NCI-H146 (cell line): ENCODE data around the gene CERS2.
"Not testable (repeated sequence)": the region's sequence is repeated elsewhere in the genome, so short reads cannot be mapped to it uniquely, and the experiment has no call there.

Experiments used
- DNase-seq: peaks from one replicate; lab custom pipeline; 2025; lab: John Stamatoyannopoulos, UW

CERS2 gene

GRCh38 chr1:150969626-150970025 is 5.0 kb downstream of the CERS2 start:
- DNase-seq: no peak

GRCh38 chr1:150968491-150968890 is 6.1 kb downstream of the CERS2 start:
- no peak for DNase-seq

DNA sequence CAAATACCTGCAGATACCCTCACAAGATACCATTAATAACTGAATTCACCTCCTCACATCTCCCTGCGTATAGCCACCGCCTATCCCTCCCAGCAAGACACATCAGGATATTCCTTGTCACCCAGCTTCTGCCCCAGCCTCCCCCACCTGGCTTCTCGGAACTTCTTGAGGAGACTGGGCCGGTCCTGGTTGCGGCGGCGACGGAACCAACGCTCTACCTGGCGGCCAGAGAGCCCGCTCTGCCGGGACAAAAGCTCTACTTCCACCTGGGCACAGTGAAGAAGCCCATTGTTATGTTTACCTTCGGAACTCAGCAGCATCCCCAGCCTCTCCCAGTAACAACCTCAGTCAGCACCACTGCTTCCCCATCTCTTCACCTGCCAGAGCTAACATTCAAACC is 6.7 kb downstream of the CERS2 start:
- DNase-seq: no peak

GRCh38 chr1:150966011-150966410 is 8.6 kb downstream of the CERS2 start:
- DNase-seq: no peak

DNA sequence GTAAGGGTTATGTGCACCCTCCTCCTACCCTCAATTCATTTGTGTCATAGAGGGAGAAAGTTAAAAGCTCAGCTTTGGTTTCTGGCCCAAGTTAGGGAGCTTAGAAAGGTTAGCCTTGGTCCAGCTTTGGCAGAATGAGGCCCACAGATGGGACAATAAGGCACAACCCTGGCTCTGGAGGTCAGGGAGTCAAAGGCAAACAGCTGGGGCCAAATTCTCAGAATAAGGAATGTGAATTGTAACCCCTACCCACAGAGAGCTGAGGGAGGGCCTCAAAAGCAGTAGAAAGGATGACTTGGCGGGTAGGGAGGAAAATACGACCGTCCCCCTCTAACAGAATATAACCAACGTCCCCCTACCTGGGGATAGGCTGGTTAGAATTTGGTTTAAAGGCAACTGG is 9.0 kb downstream of the CERS2 start:
- DNase-seq: no peak

DNA sequence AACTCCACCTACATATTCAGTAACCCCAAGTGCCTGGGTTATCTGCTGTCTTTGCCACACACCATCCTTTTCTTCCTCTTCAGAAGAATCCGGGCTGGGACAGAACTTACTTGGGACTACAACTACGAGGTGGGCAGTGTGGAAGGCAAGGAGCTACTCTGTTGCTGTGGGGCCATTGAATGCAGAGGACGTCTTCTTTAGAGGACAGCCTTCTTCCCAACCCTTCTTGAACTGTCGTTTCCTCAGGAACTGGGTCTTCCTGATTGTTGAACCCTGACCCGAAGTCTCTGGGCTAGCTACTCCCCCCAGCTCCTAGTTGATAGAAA is 10.5 kb downstream of the CERS2 start:
- no peak for DNase-seq

DNA sequence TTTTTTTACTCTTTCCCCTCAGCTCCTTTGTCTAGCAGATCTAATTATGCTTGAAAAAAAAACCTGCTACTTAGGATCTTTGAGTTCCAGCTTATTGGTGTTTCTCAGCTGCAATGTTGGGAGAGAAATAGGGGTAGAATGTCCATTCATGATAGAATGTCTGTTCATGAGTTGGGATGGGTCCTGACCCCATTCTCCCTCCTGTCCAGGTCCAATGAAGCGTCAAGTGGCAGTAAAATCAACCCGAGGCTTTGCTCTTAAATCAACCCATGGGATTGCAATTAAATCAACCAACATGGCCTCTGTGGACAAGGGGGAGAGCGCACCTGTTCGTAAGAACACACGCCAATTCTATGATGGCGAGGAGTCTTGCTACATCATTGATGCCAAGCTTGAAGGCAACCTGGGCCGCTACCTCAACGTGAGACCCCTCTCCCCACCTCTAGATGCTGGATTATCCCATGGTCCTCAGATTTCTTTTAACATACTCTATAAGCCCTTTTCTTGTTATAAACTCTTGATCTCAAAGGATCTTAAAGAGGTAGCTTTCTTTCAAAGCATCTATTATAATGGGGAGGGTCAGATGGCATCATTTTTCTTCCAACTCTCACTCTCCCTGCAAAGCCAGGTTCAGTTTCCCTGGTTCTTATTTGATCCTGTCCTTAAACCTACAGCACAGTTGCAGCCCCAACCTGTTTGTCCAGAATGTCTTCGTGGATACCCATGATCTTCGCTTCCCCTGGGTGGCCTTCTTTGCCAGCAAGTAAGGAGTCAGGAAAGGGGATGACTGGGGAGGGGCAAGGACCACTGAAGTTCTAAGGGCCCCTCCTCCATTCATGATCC is 11.1 kb downstream of the CERS2 start:
- no peak for DNase-seq

DNA sequence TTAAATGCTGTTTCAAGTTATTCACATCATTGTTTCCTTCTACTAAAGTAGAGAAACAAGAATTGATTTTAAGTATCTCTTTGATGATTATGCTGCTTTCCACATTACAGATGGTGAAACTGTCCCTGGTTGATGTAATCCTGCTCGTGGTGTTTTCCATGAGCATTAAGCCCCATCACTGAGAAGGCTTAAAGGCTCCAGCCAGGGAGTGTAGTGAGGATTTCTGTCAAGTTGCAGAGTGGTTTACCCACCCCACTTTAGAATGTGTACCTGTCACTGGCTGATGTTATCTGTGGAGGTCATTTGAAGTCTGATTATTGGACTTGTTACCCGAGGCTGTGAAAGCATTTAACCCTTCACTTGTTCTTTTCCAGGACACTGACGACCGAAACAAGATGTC is 12.9 kb downstream of the CERS2 start:
- no peak for DNase-seq

GRCh38 chr1:150960646-150961045 is 14.0 kb downstream of the CERS2 start:
- no peak for DNase-seq

GRCh38 chr1:150957666-150958065 is 17.0 kb downstream of the CERS2 start:
- DNase-seq: no peak

DNA sequence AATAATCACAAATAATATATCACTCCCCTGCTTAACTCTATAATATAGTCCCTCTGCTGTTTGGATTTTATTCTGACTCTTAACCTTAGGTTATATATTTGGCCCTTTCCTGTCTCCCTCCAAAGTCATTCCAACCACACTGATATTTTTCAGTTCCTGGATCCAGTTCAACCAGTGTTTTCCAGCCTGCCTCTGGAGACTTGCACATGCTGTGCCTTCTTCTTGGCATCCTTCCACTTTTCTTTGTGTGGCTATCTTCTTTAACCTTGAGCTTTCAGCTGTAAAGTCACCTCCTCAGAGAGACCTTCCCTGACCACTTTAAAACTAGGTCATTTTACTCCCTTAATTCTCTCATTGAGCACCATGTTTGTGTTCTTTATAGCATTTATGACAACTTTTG is 19.4 kb downstream of the CERS2 start:
- no peak for DNase-seq

DNA sequence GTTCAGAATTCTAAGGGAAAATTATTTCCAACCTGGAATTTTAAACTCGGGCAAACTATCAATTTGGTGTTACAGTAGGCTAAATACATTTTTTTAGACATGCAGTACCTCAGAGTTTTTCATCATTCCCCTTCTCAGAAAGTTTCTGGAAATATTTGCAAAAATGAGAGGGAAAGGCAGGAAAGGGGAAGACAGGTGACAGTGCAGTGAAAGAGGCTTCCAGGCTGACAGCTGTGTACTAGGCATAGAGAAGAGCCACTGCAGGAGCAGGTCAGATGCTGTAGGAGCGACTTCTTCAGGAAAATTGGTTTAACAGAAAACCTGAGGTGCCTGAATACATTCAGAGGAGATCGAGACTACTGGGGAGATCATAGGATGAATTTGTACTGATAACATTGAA is 19.9 kb downstream of the CERS2 start:
- no peak for DNase-seq

DNA sequence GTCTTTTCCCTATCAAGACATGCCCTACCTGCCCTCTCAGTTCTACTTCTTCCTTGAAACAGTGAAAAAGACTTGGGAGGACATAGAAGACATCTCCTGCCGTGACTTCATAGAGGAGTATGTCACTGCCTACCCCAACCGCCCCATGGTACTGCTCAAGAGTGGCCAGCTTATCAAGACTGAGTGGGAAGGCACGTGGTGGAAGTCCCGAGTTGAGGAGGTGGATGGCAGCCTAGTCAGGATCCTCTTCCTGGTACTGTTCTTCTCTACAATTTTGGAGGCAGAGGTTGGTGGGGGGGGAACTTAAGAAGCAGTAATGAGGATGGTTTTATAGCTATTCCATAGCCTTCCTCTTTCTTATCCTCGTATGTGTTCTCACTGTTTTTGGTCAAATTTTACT is 29.8 kb downstream of the CERS2 start:
- DNase-seq: no peak

- DNase-seq: no peak
Observed at GRCh38 chr1:150931773-150932172, 42.9 kb downstream of the CERS2 start.

DNA sequence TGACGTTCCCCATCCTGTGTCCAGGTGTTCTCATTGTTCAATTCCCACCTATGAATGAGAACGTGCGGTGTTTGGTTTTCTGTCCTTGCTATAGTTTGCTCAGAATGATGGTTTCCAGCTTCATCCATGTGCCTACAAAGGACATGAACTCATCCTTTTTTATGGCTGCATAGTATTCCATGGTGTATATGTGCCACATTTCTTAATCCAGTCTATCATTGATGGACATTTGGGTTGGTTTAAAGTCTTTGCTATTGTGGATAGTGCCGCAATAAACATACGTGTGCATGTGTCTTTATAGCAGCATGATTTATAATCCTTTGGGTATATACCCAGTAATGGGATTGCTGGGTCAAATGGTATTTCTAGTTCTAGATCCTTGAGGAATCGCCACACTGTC is 45.9 kb downstream of the CERS2 start:
- DNase-seq: not testable (repeated sequence)

DNA sequence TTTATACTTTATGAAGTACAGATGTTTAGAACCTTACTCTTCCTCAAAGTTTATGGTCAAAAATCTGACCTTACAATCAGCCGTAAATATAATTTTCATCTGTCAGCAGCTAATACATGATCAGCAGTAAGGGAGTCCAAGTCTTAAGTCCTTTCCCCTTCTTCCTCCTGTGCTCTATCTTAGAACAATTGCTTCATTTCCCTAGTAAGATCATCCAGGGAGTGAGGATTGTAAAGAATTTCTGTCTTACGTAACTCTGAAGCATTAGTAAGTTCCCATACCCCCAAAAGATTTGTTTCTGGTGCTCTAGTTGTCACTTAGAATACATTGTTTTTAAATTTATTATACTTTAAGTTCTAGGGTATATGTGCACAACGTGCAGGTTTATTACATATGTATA is 46.3 kb downstream of the CERS2 start:
- no peak for DNase-seq

DNA sequence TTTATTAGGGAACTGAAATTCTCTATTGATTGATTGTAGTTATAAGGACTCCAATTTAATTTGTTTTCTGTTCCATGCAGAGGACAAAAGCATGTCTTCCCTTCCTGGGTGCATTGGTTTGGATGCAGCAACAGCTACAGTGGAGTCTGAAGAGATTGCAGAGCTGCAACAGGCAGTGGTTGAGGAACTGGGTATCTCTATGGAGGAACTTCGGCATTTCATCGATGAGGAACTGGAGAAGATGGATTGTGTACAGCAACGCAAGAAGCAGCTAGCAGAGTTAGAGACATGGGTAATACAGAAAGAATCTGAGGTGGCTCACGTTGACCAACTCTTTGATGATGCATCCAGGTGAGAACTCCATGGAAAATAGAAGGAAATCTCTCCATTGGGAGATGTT is 47.0 kb downstream of the CERS2 start:
- DNase-seq: no peak

DNA sequence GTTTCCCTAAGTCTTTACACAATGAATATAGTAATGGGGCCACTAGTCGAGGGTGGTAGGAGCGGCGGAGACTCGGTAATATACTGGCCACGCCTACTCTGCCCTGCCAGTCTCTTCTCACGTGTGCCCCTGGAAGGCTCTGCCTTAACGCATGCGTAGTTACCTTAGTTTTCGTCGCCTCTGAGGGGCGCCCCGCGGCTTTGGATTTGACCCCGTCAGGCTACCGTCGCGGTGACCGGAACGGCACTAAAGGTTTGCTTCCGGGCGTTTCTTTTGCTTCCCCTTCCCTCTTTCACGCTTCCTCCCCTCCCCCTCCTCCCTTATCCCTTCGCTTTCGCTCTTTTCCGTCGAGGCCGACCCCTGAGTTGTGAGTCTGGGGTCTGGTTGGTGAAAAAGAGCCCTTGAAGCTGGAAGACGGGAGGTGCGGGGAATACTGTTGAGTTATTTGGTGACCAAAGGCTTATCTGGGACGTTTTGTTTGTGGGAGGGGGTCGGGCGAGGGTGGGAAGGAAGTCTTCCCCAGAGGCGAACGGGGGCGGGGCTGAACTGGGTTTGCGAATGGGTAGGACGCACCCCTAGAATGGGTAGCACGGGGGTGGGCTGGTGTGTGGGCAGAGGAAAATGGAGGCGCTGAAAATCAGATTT is 48.4 kb downstream of the CERS2 start, which contains the start of gene SETDB1:
Gene SETDB1 (plus strand): TSS at position 267 of the 645 bp plus-strand sequence. CDS start 1,352 bp downstream, outside the sequence.
- DNase-seq: peak; percentile 98

- DNase-seq: no peak
Observed at GRCh38 chr1:150925080-150925479, 49.6 kb downstream of the CERS2 start.

- peak; percentile 75 for DNase-seq
Observed at GRCh38 chr1:150922519-150922975, 52.1 kb downstream of the CERS2 start.

DNA sequence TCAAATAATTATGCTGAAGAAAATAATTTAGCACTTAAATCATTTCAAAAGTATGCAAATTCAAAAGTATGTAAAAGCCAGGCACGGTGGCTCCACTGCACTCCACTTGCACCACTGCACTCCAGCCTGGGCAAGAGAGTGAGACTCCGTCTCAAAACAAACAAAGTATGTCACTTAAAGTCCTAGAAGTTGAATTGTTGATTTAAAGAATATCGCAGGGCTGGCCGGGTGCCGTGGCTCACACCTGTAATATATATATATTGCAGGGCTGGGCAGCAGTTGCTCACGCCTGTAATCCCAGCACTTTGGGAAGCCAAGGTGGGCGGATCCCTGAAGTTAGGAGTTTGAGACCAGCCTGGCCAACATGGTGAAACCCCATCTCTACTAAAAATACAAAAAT is 57.2 kb downstream of the CERS2 start:
- no peak for DNase-seq
